ENCODE results near the gene EYA4. TPM values are rescaled to one million over a fixed set of nuclear protein-coding genes. Genes with fewer than 3 reads are reported as not detected.

The EYA4 gene
- polyA plus RNA-seq, 2 of the 4 experiments (the other 2 are of a cell fraction) = 14.4 to 28.3 TPM

- Histone ChIP-seq H3K4me2 (no peak overlapping the region), H3K27ac (no peak overlapping the region), H3K4me3 (no peak overlapping the region), H3K4me1 (peaks cover 9% of the 10 kb centered on the region; the same call in 2 of the 3 replicates), H3K9me3 (no peaks in the 10 kb centered on the region)
- no peak for FAIRE-seq
- ATAC-seq = no peak
- no peak for DNase-seq (ENCODE audit: low read depth in 1 of 2, low spot score in 1 of 2)
- POLR2A ChIA-PET = no interaction called here
- WGBS (ENCODE audit: missing lambda C conversion rate) = 82% methylated on average over 1 of the region's 1 CpG
- TF ChIP-seq EHF (CRISPR knock-in tag; IDR thresholded peaks at IDR 0.05) (no peak), E2F6 (IDR thresholded peaks at IDR 0.05; ENCODE audit: borderline replicate concordance, low read depth) (no peak), CBX8 (IDR thresholded peaks at IDR 0.05) (no peak), USF2 (IDR thresholded peaks at IDR 0.05) (no peak), EP300 (IDR thresholded peaks at IDR 0.05) (no peak), KDM1A (IDR thresholded peaks at IDR 0.05; ENCODE audit: low read depth) (no peak), ZSCAN20 (CRISPR knock-in tag; IDR thresholded peaks at IDR 0.05) (no peak), POLR2A (IDR thresholded peaks at IDR 0.05; ENCODE audit: low read length) (no peak), HOXB13 (CRISPR knock-in tag; IDR thresholded peaks at IDR 0.05; ENCODE audit: low read depth) (no peak), CTCF (IDR thresholded peaks at IDR 0.05) (no peak), HOXB5 (CRISPR knock-in tag; IDR thresholded peaks at IDR 0.05) (no peak)
- CTCF ChIA-PET = no interaction called here
Observed at GRCh38 chr6:133463790-133464189, 222.6 kb downstream of the EYA4 start.

- DNase-seq (ENCODE audit: low read depth in 1 of 2, low spot score in 1 of 2) (no peak), ATAC-seq (no peak), FAIRE-seq (no peak)
- whole genome bisulfite sequencing (ENCODE audit: missing lambda C conversion rate) = 89% methylated on average over 4 of the region's 4 CpGs
- no peaks in the 10 kb centered on the region for H3K9me3 ChIP-seq
- no peak overlapping the region for H3K27ac ChIP-seq
- ChIA-PET CTCF (no interaction called here), POLR2A (no interaction called here)
- peaks cover 9% of the 10 kb centered on the region; the same call in 2 of the 3 replicates for H3K4me1 ChIP-seq
- no peak for TF ChIP-seq JUNB (IDR thresholded peaks at IDR 0.05)
- no peak for TF ChIP-seq E2F6 (IDR thresholded peaks at IDR 0.05; ENCODE audit: borderline replicate concordance, low read depth)
- TF ChIP-seq REST (IDR thresholded peaks at IDR 0.05) = no peak
- no peak for TF ChIP-seq CTCF (IDR thresholded peaks at IDR 0.05)
- no peak for TF ChIP-seq MAZ (IDR thresholded peaks at IDR 0.05; ENCODE audit: borderline replicate concordance, low read depth, low read length)
- no peak for TF ChIP-seq TP53 (CRISPR knock-in tag; IDR thresholded peaks at IDR 0.05)
- TF ChIP-seq JUN (IDR thresholded peaks at IDR 0.05) = no peak
- no peak for TF ChIP-seq POLR2A (IDR thresholded peaks at IDR 0.05; ENCODE audit: low read length)
- no peak for TF ChIP-seq NPAS2 (CRISPR knock-in tag; IDR thresholded peaks at IDR 0.05; ENCODE audit: borderline replicate concordance)
- TF ChIP-seq ZSCAN20 (CRISPR knock-in tag; IDR thresholded peaks at IDR 0.05) = no peak
- no peak for TF ChIP-seq MYC (IDR thresholded peaks at IDR 0.05; ENCODE audit: borderline replicate concordance, low read length)
- TF ChIP-seq MAFK (IDR thresholded peaks at IDR 0.05; ENCODE audit: partially characterized antibody) = no peak
- TF ChIP-seq PBX3 (IDR thresholded peaks at IDR 0.05) = no peak
- TF ChIP-seq MAX (IDR thresholded peaks at IDR 0.05) = no peak
- no peak overlapping the region for H3K4me2 ChIP-seq
- H3K4me3 ChIP-seq = no peak overlapping the region
Observed at GRCh38 chr6:133466680-133467079, 225.5 kb downstream of the EYA4 start.
